Epidermal melanocyte (primary cell): ENCODE data around the gene TARS2.
A peak's percentile ranks its signal among the peaks of the same experiment; 100 is the strongest.

Experiments
- DNase-seq: peaks from one replicate; pipeline ENCODE4 v3.0.0; 2011; ENCODE audit warnings: low spot score; ENCODE audit not compliant: insufficient read length

The TARS2 gene, protein sequence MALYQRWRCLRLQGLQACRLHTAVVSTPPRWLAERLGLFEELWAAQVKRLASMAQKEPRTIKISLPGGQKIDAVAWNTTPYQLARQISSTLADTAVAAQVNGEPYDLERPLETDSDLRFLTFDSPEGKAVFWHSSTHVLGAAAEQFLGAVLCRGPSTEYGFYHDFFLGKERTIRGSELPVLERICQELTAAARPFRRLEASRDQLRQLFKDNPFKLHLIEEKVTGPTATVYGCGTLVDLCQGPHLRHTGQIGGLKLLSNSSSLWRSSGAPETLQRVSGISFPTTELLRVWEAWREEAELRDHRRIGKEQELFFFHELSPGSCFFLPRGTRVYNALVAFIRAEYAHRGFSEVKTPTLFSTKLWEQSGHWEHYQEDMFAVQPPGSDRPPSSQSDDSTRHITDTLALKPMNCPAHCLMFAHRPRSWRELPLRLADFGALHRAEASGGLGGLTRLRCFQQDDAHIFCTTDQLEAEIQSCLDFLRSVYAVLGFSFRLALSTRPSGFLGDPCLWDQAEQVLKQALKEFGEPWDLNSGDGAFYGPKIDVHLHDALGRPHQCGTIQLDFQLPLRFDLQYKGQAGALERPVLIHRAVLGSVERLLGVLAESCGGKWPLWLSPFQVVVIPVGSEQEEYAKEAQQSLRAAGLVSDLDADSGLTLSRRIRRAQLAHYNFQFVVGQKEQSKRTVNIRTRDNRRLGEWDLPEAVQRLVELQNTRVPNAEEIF

GRCh38 chr1:150486966-150487762, at the start of gene TARS2:
TSS of gene TARS2 (plus strand) at chr1:150487419. CDS start at chr1:150487451, 32 bp downstream.
- peak; percentile 95 for DNase-seq

DNA sequence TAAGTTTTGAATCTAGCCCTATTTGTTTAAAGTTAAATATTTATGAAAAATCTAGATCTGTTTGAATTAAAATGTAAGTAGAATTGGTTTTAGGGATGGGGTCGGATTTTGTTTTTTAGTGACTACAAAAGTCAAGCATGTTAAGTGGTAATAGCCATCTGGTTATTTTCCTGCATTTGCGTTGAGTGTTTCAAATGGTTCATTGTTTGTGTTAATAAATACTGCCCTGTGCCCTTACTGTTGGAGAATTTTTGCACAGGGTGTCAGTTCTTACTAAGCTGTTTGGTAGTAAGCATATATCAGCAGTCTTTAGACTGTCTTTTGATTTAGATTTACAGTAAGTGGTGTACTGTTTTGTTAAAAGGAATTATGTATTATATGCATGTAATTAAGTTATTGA, 46.1 kb upstream of the TARS2 start:
- no peak for DNase-seq

- no peak for DNase-seq
Observed at GRCh38 chr1:150444232-150444631, 43.0 kb upstream of the TARS2 start.

- DNase-seq: no peak
Observed at GRCh38 chr1:150456146-150456647, 31.0 kb upstream of the TARS2 start.

- no peak for DNase-seq
Observed at GRCh38 chr1:150464422-150464826, 22.8 kb upstream of the TARS2 start.

DNA sequence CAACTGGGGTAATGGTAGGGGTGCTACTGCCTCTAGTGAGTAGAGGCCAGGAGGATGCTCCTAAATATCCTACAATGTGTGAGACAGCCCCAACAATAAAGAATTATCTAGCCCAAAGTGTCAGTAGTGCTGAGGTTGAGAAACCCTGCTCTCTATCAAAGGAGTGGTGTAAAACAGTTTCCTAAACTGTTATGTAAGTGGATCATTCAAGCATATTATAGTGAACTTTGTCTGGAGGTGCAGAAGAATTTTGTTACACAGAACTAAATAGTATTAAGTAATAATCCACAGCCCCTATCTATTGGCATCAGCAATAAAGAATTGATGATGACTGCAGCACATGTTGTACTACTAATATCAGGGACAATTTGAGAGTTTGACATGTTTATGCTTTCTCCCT, 20.3 kb upstream of the TARS2 start:
- no peak for DNase-seq

DNA sequence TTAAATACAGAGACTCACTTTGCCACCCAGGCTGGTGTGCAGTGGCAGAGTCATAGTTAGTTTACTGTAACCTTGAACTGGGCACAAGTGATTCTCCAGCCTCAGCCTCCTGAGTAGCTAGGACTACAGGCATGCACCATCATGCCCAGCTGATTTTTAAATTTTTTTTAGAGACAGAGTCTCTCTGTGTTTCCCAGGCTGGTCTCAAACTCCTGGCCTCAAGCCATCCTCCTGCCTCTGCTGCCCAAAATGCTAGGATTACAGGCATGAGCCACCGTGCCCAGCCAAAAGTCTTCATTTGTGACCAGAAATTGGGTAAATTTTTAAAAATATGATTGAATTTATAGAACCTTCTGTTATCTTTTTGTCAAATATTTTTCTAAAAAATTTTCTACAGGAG, 17.9 kb upstream of the TARS2 start:
- DNase-seq: no peak

DNA sequence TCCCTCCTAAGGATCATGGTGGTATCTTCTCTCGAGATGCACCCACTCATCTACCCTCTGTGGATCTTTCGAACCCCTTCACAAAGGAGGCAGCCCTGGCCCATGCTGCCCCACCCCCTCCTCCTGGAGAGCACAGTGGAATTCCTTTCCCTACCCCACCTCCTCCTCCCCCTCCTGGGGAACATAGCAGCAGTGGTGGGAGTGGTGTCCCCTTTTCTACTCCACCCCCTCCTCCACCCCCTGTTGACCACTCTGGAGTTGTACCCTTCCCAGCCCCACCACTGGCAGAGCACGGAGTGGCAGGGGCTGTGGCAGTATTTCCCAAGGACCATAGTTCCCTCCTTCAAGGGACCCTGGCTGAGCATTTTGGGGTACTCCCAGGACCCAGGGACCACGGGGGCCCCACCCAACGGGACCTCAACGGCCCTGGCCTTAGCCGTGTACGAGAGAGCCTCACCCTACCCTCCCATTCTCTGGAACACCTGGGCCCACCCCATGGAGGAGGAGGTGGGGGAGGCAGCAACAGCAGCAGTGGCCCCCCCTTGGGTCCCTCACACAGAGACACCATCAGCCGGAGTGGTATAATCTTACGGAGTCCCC, 14.5 kb upstream of the TARS2 start:
- no peak for DNase-seq

GRCh38 chr1:150473659-150474058, 13.6 kb upstream of the TARS2 start:
- DNase-seq: no peak

- no peak for DNase-seq
Observed at GRCh38 chr1:150474869-150475268, 12.3 kb upstream of the TARS2 start.

GRCh38 chr1:150476754-150477153, 10.5 kb upstream of the TARS2 start:
- DNase-seq: no peak

DNA sequence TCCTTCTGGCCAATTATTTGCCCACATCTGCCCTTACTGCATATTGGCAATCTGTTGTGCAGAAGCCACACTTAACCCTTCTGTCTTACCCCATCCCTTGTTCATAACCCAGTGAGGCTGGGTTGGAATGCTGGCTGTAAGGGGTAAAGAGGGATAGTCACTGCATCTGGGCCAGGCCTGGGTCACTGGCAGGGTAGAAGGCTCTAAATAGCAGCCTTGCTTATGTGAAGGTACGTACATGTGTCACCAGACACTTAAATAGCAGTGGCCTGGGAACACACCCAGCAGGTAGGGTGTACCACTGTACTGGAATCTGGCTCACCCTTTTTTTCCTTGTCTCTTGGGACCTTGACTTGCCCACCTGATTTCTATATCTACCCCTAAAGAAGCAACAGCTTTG, 9.9 kb upstream of the TARS2 start:
- DNase-seq: no peak

- DNase-seq: no peak
Observed at GRCh38 chr1:150477733-150478132, 9.5 kb upstream of the TARS2 start.

GRCh38 chr1:150479370-150479769, 7.8 kb upstream of the TARS2 start:
- no peak for DNase-seq

DNA sequence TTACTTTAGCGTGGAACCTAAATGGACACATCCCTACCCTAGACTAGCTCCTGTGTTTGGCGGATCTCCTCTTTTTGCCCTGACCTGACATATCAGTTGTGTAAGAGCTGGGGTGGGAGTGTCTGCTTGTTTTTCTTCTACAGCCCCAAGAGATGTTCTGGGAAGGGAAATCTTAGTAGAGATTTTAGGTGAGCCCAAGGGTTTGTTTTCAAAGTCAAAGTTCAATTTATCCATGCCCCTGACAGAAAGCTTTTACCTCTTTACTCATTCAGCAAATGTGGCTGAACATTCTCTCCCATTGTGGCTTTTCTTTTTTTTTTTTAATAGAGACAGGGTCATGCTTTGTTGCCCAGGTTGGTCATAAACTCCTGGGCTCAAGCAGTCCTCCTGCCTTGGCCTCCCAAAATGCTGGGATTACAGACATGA, 7.3 kb upstream of the TARS2 start:
- no peak for DNase-seq

- DNase-seq: no peak
Observed at GRCh38 chr1:150484431-150484830, 2.8 kb upstream of the TARS2 start.

DNA sequence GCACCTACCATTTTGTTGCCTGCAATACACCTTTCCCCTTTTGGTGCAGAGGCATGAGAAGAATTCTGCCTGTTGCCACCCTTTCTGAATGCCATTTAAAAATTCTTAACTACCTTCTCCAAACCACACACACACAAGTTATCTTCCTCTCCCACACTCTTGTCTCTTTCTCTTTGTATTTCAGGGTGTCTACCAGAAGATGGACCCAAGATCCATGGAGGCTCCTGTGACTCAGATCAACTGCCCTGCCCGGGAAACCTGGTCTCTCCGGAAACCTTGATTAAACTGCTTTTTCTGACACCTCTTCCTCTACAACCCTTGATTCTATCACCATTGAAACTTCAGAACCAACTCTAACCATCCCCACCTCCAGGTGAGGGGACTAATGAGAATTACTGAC, 2.4 kb upstream of the TARS2 start:
- no peak for DNase-seq

DNA sequence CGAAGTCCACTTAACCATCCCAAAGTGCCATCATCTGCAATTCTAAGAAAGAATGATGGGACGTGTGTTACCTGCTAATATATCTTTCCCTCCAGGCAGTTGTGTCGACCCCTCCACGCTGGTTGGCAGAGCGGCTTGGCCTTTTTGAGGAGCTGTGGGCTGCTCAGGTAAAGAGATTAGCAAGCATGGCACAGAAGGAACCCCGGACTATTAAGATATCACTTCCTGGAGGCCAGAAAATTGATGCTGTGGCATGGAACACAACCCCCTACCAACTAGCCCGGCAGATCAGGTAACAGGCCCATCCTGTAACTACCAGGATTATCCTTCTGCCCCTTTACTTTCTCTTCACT, 520 bp downstream of the TARS2 start:
- DNase-seq: no peak

GRCh38 chr1:150493175-150493574, 6.0 kb downstream of the TARS2 start:
- DNase-seq: no peak

- no peak for DNase-seq
Observed at GRCh38 chr1:150498342-150498741, 11.1 kb downstream of the TARS2 start.

- DNase-seq: no peak
Observed at GRCh38 chr1:150505431-150505830, 18.2 kb downstream of the TARS2 start.
